Putamen (tissue), 1 donor: ENCODE data around the gene RSPH10B2.
"Not testable (repeated sequence)": the region's sequence is repeated elsewhere in the genome, so short reads cannot be mapped to it uniquely, and the experiment has no call there.

Source experiments
- DNase-seq: peaks from one replicate; pipeline ENCODE4 v3.0.0-alpha.2; 2016; ENCODE audit warnings: low spot score

The RSPH10B2 gene

GRCh38 chr7:6753964-6754363, at the start of gene RSPH10B2:
Gene RSPH10B2, plus strand, starts transcription at chr7:6754103. Its CDS starts 3,575 bp downstream, at chr7:6757678.
- DNase-seq, result not testable (repeated sequence)

GRCh38 chr7:6705959-6706665, 47.8 kb upstream of the RSPH10B2 start:
- peak; percentile 3 for DNase-seq

- DNase-seq, result peak; percentile 92
Measured at GRCh38 chr7:6706666-6707407, 47.1 kb upstream of the RSPH10B2 start, which contains the start of gene ZNF12. Gene ZNF12, minus strand, starts transcription at chr7:6706947. Its CDS starts 1,774 bp downstream, at chr7:6705173.

GRCh38 chr7:6708304-6708703, 45.6 kb upstream of the RSPH10B2 start:
- no peak for DNase-seq

GRCh38 chr7:6709808-6710207, 44.1 kb upstream of the RSPH10B2 start:
- DNase-seq, result no peak

- DNase-seq, result no peak
Measured at GRCh38 chr7:6714360-6714759, 39.5 kb upstream of the RSPH10B2 start.

- not testable (repeated sequence) for DNase-seq
Measured at GRCh38 chr7:6715898-6716297, 38.0 kb upstream of the RSPH10B2 start.

- no peak for DNase-seq
Measured at GRCh38 chr7:6718124-6718523, 35.8 kb upstream of the RSPH10B2 start.

- DNase-seq, result not testable (repeated sequence)
Measured at GRCh38 chr7:6724351-6724750, 29.6 kb upstream of the RSPH10B2 start.

GRCh38 chr7:6725003-6725402, 28.9 kb upstream of the RSPH10B2 start:
- no peak for DNase-seq

GRCh38 chr7:6726341-6726740, 27.6 kb upstream of the RSPH10B2 start:
- DNase-seq, result not testable (repeated sequence)

GRCh38 chr7:6727663-6728062, 26.2 kb upstream of the RSPH10B2 start:
- DNase-seq, result no peak

GRCh38 chr7:6728893-6729491, 24.9 kb upstream of the RSPH10B2 start:
- DNase-seq, result not testable (repeated sequence)

GRCh38 chr7:6729492-6730342, 24.2 kb upstream of the RSPH10B2 start:
- peak; percentile 96 for DNase-seq

- DNase-seq, result no peak
Measured at GRCh38 chr7:6730343-6730633, 23.6 kb upstream of the RSPH10B2 start.

GRCh38 chr7:6738415-6738814, 15.5 kb upstream of the RSPH10B2 start:
- not testable (repeated sequence) for DNase-seq

GRCh38 chr7:6744410-6745100, 9.3 kb upstream of the RSPH10B2 start:
- DNase-seq, result not testable (repeated sequence)

- DNase-seq, result not testable (repeated sequence)
Measured at GRCh38 chr7:6749335-6749734, 4.6 kb upstream of the RSPH10B2 start.

- not testable (repeated sequence) for DNase-seq
Measured at GRCh38 chr7:6750173-6750572, 3.7 kb upstream of the RSPH10B2 start.

- not testable (repeated sequence) for DNase-seq
Measured at GRCh38 chr7:6761186-6761585, 7.3 kb downstream of the RSPH10B2 start.

GRCh38 chr7:6781581-6781980, 27.7 kb downstream of the RSPH10B2 start:
- not testable (repeated sequence) for DNase-seq
